GM12801 (cell line): ENCODE data around the gene RAD54L.

Experiments used
- CTCF ChIP-seq: IDR thresholded peaks from one replicate; pipeline ENCODE4 v1.5.1; 2011; ENCODE audit warnings: control low read depth; ENCODE audit not compliant: insufficient read length; ENCODE audit errors: extremely low read depth

Gene RAD54L

GRCh38 chr1:46248122-46248920, 758 bp downstream of the RAD54L start:
- TF ChIP-seq CTCF = no peak

- TF ChIP-seq CTCF = no peak
These were observed 7.1 kb downstream of the RAD54L start for GRCh38 chr1:46254668-46255067.

- TF ChIP-seq CTCF = no peak
These were observed 9.0 kb downstream of the RAD54L start for GRCh38 chr1:46256523-46256922.

- no peak for TF ChIP-seq CTCF
These were observed 14.9 kb downstream of the RAD54L start for GRCh38 chr1:46262508-46262907.

- no peak for TF ChIP-seq CTCF
These were observed 15.6 kb downstream of the RAD54L start for GRCh38 chr1:46263146-46263545.

GRCh38 chr1:46268578-46268977, 21.0 kb downstream of the RAD54L start:
- TF ChIP-seq CTCF = no peak

- TF ChIP-seq CTCF = no peak
These were observed 26.9 kb downstream of the RAD54L start for GRCh38 chr1:46274225-46275029.
